Activated gamma-delta T cell treated with Interleukin-2 at 50 U/mL for 16 hours (primary cell): ENCODE results near the gene COL27A1.

ENCODE experiments used
- DNase-seq: peaks from one replicate; pipeline ENCODE4 v3.0.0-alpha.2; 2020

The COL27A1 gene

DNA sequence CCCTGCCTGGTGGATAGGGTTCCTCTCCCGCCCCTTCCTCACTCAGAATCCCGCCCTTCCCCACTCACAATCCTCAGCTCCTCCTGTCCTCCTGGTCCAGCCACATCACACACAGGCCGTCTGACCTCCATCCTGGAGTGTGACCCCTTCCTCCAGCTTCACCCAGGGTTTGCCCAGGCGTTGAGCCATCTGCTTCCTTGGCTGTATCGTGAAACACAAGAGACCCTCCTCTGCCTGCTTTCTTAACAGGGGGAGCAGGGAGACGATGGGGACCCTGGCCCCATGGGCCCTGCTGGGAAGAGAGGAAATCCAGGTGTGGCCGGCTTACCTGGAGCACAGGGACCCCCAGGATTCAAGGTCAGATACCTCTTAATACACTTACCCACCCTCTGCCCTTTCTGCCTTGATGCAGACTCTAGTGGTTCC is 135.2 kb downstream of the COL27A1 start:
- no peak for DNase-seq

DNA sequence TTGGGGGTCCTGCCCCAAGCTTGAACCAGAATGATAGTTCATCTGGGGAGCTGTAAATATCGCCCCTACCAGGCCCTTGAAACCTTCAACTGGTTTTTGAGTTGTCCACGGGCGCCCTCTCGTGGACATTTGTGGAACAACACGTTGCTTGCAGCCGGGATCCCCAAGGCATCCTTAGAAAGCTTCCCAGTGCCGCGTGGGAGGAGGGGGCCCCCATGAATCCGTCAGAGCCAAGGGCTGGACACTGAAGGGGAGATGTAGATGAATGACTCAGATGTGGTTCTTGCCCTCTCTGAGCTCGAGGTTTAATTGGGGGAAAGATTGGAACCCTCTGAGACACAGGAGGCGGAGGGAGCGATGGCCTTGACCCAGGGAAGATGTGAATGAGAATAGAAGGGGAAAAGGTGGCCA is 135.7 kb downstream of the COL27A1 start:
- peak; percentile 69 for DNase-seq

DNA sequence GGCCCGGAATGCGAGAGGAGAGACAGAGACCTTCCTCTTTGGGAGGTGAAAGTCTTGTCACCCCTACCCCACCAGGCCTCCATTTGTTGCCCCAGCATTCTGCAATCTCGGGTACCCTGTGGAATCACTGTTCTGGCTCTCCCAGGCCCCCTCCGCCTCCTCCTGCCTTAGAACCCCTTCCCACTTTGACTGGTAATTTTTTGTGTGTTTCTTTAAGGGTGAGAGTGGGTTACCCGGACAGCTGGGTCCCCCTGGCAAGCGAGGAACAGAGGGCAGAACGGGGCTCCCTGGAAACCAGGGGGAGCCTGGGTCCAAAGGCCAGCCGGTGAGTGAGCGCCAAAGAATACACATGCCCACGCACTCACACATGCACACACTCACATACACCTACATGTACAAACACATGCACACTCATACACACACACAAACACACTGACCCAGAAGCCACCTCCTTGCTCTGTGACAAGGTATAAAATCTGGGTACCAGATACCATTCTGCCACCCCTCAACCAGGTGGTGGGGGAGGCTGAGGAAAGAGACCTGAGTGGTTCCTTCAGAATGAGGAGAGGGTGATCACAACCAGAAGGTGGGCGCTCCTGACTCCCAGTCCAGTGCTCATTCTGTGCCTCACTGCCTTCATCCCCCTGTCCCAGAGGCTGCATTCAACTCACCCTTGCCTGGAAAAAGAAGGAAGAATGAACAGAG is 136.7 kb downstream of the COL27A1 start:
- no peak for DNase-seq

DNA sequence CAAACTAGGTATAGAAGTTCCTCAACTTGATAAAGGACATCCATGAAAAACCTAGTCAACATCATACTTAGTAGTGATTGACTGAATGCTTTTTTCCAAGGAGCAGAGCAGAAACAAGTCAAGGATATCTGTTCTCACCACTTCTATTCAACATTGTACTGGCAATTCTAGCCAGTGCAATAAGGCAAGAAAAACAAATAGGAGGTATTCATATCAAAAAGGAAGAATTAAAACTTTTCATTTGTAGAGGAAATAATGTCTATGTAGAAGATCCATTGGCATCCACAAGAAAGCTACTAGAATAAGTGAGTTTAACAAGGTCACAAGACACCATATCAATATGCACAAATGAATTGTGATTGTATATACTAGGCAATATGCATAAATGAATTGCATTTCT is 139.3 kb downstream of the COL27A1 start:
- DNase-seq: no peak

DNA sequence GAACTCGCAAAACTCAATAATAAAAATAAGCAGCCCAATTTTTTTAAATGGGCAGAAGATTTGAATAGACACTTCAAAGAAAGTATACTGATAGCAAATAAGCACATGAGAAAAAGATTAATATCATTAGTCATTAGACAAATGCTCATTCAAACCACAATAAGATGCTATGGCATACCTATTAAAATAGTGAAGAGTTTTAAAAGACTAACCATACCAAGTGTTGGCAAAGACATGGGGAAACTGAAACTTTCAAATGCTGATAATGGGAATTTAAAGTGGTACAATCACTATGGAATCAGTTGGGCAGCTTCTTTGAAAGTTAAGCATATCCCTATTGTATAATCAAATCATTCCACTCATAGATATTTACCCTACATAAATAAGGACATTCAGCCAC is 141.0 kb downstream of the COL27A1 start:
- no peak for DNase-seq

DNA sequence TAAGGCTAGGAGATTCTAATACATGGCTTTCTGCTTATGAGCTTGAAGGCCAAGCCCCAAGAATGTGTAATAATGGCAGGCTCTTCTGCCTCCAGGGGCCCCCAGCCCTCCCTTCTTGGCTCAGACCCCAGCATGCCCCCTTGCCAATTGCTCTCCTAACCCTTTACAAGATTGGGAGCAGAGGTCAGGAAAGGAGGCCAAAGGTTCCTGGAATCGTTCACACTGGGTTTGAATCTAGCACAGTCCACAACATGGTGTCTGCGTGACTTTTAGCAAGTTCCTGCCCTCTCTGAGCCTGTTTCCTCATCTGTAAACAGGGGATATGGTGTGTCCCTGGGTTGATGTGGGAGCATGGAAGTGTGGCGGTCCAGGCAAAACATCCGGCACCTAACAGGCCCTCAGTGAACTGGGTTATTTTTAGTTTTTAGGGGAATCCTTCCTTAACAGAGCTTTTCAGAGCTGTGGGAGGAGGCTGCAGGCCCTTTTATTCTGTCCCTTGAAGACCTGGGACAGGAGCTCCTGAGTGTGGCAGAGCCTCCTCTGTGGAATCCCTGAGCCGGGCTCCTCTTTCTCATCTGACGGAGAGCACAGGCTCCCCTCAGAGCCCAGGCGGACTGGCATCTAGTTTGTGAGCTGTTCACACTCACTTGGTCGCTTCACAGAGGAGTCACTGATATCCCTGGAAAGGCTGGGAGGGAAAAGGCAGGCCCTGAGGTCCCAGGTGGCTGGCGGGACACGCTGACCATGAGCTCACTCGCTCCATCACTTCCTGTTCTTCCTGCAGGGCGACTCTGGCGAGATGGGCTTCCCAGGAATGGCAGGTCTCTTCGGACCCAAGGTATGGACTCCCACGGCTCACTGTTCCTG is 144.2 kb downstream of the COL27A1 start:
- DNase-seq: no peak

DNA sequence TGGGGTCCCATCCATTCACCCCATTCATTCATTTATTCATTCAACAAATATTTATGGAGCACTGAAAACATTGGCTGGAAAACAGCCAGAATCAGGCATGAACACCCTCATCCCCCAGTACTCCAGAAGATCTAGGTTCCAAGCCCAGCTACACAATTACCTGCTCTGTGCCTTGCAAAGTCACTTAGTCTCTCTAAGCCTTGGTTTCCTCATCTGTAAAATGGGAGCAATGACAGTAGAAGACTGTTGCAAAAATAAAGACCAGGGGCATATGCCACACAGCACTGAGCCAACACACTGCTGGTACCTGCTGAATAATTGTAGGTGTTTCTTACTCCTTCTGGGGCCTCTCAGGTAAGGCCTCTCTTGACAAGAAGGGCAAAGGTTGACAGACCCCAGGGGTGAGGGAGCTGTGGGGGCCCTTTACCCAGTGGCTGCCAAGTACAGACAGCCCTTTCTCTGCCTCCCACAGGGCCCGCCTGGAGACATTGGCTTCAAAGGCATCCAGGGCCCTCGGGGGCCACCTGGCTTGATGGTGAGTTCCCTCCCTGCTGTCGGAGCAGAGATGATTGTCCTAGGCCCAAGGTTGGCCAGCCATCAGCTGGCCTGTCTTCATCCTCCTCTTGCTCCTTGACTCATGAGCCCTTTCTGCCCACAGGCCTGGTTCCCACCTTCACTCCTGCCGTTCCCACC is 145.0 kb downstream of the COL27A1 start:
- no peak for DNase-seq

DNA sequence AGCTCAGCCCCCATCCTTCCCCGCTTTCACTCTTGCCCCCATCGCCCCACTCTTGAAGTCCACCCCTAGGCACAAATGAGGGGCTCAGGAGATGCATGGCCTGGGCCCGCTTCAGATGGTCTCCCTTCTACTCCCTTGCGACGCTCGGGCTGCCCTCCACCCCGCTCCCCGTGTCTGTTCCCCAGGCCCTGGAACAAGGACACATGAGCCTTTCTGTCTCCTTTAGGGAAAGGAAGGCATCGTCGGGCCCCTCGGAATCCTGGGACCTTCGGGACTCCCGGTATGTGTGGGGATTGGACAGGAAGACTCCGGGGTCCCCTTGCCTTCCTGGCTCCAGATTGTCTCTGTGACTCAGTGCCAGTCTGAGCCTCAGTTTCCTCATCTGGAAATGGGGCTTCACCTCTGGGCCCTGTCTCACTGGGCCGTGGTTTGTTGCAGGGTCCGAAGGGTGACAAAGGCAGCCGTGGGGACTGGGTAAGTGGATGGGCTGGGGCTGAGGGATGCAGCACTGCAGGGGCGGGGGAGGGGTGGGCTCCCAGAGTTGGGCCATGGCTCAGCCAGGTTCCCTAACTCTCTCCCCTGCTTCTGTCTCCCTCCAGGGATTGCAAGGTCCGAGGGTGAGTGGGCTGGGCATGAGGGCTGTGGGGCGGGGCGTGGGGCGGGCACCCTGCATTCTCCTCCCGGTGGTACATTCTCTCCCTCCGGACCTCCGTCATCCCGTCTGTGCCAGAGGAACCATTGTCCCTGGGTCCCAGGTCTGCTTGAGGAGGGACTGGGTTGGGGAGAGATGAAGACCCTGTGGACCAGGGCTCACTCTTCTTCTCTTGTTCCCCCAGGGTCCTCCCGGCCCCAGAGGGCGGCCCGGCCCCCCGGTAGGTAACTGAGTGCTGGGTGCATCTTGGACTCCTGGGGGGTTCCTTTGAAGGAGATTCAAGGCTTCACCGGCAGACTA is 145.8 kb downstream of the COL27A1 start:
- no peak for DNase-seq

DNA sequence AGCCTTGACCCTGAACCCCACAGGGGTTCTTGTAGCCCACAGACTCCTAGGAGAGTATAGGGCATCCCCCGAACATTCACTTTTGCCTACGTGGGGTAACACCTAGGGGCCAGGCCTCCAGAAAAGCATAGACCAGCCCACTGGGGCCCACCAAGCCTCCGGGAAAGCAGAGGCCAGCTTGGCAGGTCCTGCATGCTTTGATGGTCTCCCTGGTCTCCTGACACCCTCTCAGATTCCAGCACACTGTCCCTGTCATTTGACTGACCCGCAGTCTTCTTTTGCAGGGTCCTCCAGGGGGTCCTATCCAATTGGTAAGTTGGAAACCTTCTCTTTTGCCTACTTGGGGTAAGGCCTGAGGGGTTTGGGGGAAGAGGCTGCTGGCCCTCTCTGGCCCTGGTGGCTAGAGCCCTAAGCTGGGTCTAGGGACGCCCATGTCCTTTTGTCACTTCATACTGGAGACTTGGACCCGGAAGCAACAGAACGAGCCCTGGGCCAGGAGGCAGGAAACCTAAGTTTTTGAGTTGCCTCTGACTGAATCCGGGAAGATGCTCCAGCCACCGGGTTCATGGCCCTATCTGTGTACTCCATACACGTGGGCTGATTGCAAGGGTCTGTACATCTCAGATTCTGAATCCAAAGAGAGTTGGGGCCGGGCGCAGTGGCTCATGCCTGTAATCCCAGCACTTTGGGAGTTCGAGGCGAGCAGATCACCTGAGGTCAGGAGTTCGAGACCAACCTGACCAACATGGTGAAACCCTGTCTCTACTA is 146.6 kb downstream of the COL27A1 start:
- no peak for DNase-seq

DNA sequence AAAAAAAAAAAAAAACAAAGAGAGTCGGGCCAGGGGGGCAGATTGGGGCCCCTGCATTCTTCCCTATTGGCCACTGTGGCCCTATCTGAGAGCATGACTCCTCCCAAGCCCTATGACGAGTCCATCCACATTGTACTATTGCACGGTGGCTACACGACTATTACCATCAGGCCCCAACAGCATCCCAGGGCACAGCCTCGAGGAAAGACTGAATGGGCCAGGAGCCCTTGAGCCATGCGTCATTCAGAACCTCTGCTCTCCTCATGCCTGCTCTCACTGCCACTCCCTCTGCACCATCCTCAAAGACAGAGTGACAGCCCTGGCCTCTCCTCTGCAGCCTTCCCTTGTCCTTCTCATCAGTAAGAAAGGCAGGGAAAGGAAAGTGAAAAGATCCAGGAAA is 147.4 kb downstream of the COL27A1 start:
- no peak for DNase-seq

DNA sequence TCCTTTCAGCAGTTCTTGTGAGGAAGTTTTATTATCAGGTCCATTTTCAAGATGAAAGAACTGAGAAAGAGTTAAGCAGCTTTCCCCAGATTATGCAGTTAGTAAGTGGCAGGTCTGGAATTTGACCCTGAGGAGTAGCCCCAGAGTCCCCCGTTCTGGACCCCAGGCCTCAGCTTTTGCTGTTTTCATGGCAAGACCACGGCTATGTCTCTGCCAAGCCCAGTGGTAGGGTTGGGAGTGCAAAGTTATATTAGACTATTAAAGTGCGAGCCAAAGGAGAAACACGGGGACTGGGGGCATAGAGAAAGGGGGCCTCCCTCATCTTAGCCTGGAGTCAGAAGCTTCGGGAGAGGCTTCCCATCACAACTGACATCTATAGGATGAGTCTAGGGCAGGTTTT is 148.2 kb downstream of the COL27A1 start:
- no peak for DNase-seq

DNA sequence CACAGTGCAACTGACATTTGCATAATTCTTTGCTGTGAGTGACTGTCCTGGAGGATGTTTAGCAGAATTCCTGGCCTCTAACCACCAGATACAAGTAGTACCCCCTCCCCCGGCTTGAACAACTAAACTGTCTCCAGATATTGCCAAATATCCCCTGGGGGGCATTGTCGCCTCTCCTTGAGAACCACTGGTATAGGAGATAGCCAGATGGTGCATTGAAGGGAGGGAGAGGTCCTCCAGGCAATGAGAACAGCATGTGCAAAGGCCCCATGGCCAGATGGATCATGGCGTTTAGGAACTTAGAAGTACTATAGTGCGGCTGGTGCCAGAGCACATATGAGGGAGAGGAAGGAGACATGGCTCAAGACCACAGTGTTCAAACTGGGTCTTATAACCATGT is 148.6 kb downstream of the COL27A1 start:
- no peak for DNase-seq

DNA sequence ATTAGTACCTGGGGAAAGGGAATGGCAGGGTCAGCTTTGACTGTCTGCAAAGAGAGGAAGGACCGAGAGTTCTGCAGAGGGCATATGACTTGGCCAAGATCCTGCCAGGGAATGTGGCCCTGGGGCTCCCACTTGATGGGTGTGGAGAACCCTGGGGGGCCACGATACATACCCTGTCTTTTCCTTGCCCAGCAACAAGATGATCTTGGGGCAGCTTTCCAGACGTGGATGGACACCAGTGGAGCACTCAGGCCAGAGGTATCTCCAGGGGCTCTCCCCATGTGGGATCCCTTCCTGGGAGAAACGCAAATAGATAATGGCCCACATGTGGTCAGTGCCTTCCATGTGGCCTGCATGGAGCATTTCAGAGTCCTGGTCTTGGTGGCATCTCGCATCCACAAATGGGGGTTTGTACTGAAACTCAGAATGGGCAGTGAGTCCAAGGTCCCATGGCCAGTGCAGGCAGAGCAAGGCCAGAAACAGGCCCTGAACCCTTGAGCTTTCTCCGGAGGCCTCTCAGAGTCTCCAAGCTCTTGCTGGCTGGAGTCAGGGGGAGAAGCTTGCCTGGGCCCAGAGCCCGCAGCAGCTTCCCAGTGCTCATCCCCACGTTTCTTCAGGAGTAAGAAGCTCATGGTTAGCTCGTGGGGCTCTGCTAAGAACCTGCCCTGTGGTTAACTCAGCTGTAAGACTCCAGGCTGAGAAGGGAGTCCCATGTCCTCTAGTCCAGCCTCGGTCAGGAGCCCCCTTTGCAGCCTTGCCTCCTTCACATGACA is 149.3 kb downstream of the COL27A1 start:
- no peak for DNase-seq

DNA sequence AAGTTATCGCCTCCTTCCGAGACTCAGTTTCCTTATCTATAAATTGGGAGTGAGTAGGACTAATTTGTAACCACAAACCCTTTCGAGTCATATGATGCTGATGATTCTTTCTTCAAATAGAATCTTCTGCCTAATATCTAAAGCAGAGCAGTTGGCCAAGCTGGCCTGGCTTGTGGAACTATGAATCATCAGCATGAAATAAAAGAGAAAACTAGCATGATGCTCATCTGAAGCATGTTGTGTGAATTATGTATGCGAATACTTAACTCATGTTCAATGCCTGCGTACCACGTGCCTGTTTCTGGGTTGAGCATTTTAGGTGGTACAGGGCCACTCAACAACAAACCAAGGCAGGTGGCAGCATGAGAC is 152.5 kb downstream of the COL27A1 start:
- no peak for DNase-seq

DNA sequence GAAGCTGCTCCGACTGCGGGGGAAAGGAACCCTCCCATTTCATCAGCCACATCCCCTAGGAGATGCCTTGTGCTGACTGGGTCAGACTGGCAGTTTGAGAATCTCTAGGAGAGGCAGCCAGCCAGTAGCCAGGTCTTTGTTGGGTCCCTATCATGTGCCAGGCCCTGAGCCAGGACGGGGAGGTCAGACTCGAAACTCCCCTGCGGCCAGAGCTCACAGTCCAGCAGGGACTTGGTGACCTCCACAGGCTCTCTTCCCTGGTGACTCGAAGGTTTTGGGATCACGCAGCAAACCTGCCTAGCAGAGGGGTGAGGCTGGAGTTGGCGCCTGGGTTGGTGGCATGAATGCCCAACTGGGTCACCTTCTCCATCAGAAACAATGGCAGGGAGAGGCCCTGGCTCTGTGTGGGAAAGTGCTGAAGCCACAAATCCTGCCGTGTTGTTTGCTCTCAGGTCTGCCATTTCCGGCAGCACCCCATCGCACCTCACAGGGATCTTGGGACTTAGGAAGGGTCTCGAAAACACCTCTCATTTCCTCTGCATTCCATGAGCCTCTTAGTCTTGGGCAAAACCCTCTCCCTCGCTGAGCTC is 153.1 kb downstream of the COL27A1 start:
- DNase-seq: no peak

DNA sequence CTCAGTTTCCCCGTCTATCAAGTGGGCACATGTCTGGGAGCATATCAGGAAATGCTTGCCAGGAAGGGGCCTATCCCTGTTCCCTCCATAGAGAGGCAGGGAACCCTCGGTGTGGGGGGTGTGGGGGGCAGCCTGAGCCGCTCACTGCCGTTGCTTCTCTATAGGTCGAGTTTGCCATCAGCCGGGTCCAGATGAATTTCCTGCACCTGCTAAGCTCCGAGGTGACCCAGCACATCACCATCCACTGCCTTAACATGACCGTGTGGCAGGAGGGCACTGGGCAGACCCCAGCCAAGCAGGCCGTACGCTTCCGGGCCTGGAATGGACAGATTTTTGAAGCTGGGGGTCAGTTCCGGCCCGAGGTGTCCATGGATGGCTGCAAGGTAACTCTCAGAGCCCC is 153.8 kb downstream of the COL27A1 start:
- DNase-seq: no peak

DNA sequence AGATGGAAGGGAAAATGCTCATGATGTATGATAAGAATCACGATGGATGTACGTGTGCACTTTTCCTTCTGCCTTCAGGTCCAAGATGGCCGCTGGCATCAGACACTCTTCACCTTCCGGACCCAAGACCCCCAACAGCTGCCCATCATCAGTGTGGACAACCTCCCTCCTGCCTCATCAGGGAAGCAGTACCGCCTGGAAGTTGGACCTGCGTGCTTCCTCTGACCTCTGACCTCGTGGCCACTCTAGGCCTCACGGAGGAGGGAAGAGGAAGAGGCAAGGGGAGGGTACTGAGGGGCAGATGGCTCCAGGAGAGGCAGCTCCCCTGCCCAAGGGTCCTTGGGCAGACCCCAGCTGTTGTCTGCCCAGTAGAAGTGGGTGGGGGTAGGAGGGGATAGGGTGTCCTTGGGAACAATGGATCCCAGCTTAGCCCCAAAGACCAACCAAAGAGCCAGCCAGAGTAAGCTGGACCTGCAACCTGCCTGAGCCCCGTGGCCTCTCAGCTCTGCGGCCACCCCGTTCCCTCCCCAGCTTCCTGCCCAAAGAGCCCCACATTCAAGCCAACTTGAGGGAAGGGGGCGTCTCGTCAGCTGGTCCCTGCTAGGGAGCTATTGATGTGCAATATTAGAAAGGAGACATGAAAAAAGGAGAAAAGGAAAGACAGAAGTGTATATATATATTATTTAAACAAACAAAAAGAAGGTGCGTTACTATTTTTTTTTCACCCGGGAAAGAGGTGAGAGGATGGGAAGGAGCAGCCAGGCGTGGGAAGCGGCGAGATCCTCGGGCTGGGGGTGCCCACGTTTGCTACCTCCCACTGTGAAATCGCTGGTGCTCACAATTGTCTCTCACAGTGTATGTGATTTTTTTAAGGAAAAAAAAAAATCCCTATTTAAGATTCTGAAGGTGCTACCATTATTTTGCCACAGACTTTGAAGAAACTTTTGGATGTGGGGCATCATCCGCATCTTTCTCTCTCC is 155.4 kb downstream of the COL27A1 start:
- no peak for DNase-seq

DNA sequence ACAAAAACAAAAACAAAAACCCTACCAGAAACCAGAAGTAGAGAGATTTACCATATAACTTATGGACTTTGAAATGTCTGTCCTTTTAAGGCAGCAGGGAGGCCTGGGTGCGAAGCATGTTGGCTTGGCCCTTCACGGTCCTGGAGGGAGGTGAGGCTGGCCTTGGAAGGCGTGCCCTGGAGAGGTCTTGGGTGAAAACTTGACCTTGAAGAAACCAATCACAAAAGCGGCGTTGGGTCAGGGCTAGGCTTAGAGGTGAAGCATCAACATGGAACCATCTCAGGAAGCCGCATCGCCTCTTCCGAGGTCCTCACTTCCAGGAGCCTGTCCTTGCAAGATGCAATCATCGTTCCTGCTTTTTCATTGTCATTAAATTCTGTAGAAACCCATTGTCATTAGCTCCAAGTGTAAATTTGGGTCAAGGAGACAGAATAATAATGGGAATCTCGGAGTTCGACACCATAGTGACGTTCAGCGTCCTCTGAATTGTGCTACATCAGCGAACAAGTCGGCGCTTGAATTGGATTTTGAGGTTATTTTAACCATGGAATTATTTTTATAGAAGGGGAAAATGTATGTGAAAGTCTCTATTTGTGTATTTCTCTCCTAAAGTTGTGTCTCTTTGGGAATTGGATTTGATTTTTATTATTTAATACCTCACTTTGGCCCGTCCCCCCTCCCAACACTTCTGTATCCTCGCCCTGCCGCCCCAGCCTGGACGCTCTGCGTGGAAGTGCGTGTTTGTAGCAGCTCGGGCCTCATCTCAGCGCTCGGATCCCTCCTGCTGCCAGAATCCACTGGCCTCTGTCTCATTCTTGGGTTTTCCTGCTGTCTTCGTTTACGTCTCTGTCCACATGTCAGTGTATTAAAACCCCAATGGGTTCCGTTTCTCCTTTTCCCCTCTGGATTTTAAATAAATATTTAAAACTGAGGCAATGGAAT is 156.5 kb downstream of the COL27A1 start:
- no peak for DNase-seq
